ENCODE data around the gene SPART. TPM values are rescaled to one million over a fixed set of nuclear protein-coding genes. Genes with fewer than 3 reads are reported as not detected.

The SPART gene
- total RNA-seq, 1 experiment from 2014 or later = 60.6 TPM

DNA sequence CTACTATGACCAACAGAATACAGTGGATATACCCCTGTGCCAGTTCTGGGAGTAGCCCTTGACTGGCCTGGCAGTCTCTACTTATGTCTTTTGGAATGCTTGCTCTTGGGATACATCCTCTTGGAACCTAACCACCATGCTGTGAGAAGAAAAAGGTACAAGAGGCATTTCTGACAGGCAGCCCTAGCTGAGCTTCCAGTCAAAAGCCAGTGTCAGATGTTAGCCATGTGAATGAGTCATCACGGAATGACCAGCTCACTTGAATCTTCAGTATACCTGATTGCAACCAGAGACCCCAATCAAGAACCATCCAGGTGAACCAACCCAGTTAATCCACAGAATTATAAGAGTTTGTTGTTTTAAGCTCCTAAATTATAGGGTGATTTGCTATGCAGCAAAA, 52.7 kb downstream of the SPART start:
- Histone ChIP-seq H3K9ac (ENCODE audit: extremely low read depth, insufficient read length, low read length) (no peak overlapping the region), H3T11ph (ENCODE audit: low read length) (no peak overlapping the region), H4K20me1 (ENCODE audit: control insufficient read depth, insufficient read depth, insufficient read length) (no peaks in the 10 kb centered on the region), H3K4me1 (ENCODE audit: insufficient read depth, low read length) (no peaks in the 10 kb centered on the region), H3K79me1 (ENCODE audit: insufficient read depth, low read depth, low read length, poor library complexity, severe bottlenecking) (no peaks in the 10 kb centered on the region), H3K56ac (ENCODE audit: insufficient read length, low read depth, low read length) (no peak overlapping the region), H2BK20ac (ENCODE audit: low read depth, low read length, poor library complexity, severe bottlenecking) (no peak overlapping the region), H2BK5ac (ENCODE audit: insufficient read length, low read length) (no peak overlapping the region), H2AFZ (ENCODE audit: low read length) (no peak overlapping the region), H2BK12ac (ENCODE audit: insufficient read length, low read depth, low read length) (no peak overlapping the region), H3K18ac (ENCODE audit: insufficient read length, low read depth, low read length) (no peak overlapping the region), H4K91ac (ENCODE audit: insufficient read length, low read depth, low read length) (no peak overlapping the region), H3K23ac (ENCODE audit: insufficient read length, low read depth, low read length) (no peak overlapping the region), H3K14ac (ENCODE audit: insufficient read depth, low read length) (no peak overlapping the region), H4K5ac (ENCODE audit: insufficient read length, low read depth, low read length) (no peak overlapping the region), H2BK15ac (ENCODE audit: low read depth, low read length) (no peak overlapping the region), H3K9me3 (ENCODE audit: control insufficient read depth, low read depth, low read length) (peaks cover 14% of the 10 kb centered on the region), H3K4me2 (ENCODE audit: insufficient read depth, insufficient read length, low read length) (no peak overlapping the region), H3K79me2 (ENCODE audit: insufficient read depth, low read length) (peaks cover 12% of the 10 kb centered on the region; the same call in 1 of the 2 replicates), H3K4ac (ENCODE audit: low read depth, low read length) (no peak overlapping the region), H3K27me3 (ENCODE audit: insufficient read depth, low read length) (no peaks in the 10 kb centered on the region), H2BK120ac (ENCODE audit: low read depth, low read length, poor library complexity, severe bottlenecking) (no peak overlapping the region), H3K27ac (ENCODE audit: insufficient read length, low read depth, low read length) (no peak overlapping the region), H3K23me2 (ENCODE audit: insufficient read length, low read depth, low read length, poor library complexity, severe bottlenecking) (peaks cover 4% of the 10 kb centered on the region), H4K8ac (replicated peaks; ENCODE audit: insufficient read length, low read depth, low read length) (no peak overlapping the region), H2AK5ac (ENCODE audit: insufficient read length, low read length) (no peak overlapping the region)
- DNase-seq = no peak
- Mint-ChIP-seq H3K27me3 (ENCODE audit: low read depth) (no peaks in the 10 kb centered on the region), H3K9me3 (peaks cover 28 to 39% of the 10 kb centered on the region in 2 experiments), H3K27ac (no peak overlapping the region), H3K36me3 (ENCODE audit: insufficient read depth in 1 of 3, low read depth in 3 of 3) (peaks cover 5 to 47% (median 46%) of the 10 kb centered on the region in 3 experiments), H3K4me3 (no peak overlapping the region), H3K4me1 (peaks cover 18 to 23% of the 10 kb centered on the region in 2 experiments)
- no CpG with 5 or more reads among the region's 1 CpG for WGBS (ENCODE audit: extremely low coverage, insufficient read length, low lambda C conversion rate)
- TF ChIP-seq, protein P1, sequence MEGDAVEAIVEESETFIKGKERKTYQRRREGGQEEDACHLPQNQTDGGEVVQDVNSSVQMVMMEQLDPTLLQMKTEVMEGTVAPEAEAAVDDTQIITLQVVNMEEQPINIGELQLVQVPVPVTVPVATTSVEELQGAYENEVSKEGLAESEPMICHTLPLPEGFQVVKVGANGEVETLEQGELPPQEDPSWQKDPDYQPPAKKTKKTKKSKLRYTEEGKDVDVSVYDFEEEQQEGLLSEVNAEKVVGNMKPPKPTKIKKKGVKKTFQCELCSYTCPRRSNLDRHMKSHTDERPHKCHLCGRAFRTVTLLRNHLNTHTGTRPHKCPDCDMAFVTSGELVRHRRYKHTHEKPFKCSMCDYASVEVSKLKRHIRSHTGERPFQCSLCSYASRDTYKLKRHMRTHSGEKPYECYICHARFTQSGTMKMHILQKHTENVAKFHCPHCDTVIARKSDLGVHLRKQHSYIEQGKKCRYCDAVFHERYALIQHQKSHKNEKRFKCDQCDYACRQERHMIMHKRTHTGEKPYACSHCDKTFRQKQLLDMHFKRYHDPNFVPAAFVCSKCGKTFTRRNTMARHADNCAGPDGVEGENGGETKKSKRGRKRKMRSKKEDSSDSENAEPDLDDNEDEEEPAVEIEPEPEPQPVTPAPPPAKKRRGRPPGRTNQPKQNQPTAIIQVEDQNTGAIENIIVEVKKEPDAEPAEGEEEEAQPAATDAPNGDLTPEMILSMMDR (conservative IDR thresholded peaks at IDR 0.05) = no peak

Data from H9 (cell line).